ENCODE data around the gene CNOT11. TPM values are rescaled to one million over a fixed set of nuclear protein-coding genes. Genes with fewer than 3 reads are reported as not detected.
"Not testable (repeated sequence)": the region's sequence is repeated elsewhere in the genome, so short reads cannot be mapped to it uniquely, and the experiment has no call there.

Gene CNOT11
- total and polyA plus RNA-seq, 2 of the 8 experiments (the other 6 are each of a cell fraction or from before 2014, with no cell fraction given) = 41.5 to 54.6 TPM

- H4K91ac ChIP-seq (replicated peaks; ENCODE audit: insufficient read length, low read length); H2BK5ac ChIP-seq (ENCODE audit: low read depth, low read length); H3K56ac ChIP-seq (replicated peaks; ENCODE audit: insufficient read length, low read depth, low read length); FAIRE-seq; H3K14ac ChIP-seq (ENCODE audit: insufficient read length); H2AK5ac ChIP-seq (ENCODE audit: low read depth, low read length); H2BK12ac ChIP-seq (ENCODE audit: low read depth, low read length); H3K9ac ChIP-seq (replicated peaks in 1 of 4; ENCODE audit: extremely low read depth in 1 of 4, low read depth in 3 of 4, low read length in 3 of 4); H4K5ac ChIP-seq (ENCODE audit: insufficient read length, low read depth, low read length); H2AFZ ChIP-seq (ENCODE audit: low read length); H3K4me3 ChIP-seq (ENCODE audit: extremely low read depth in 1 of 4, insufficient read depth in 2 of 4, low read depth in 3 of 4, low read length in 4 of 4); H3K4me2 ChIP-seq (ENCODE audit: insufficient read depth in 1 of 2, low read depth in 2 of 2, low read length in 2 of 2); H3K36me3 ChIP-seq (ENCODE audit: control insufficient read depth in 2 of 4, insufficient read depth in 4 of 4, low read length in 3 of 4); H4K8ac ChIP-seq (ENCODE audit: extremely low read depth, insufficient read depth, low read length); H2BK20ac ChIP-seq (ENCODE audit: low read length); H4K20me1 ChIP-seq (replicated peaks in 1 of 2; ENCODE audit: control insufficient read depth in 1 of 2, insufficient read depth in 2 of 2, low read length in 2 of 2); H3K18ac ChIP-seq (ENCODE audit: extremely low read depth, low read length); H3K79me2 ChIP-seq (ENCODE audit: control insufficient read depth in 1 of 2, insufficient read depth in 2 of 2, low read length in 2 of 2); H3K23me2 ChIP-seq (ENCODE audit: low read depth, low read length); DNase-seq (ENCODE audit: low read depth in 1 of 2, low spot score in 2 of 2); H3K27ac ChIP-seq (ENCODE audit: low read depth, low read length); H3K27me3 ChIP-seq (replicated peaks in 1 of 4; ENCODE audit: control insufficient read depth in 3 of 4, extremely low read depth in 1 of 4, insufficient read depth in 3 of 4, low read length in 3 of 4); POLR2A ChIA-PET (ENCODE audit: partially characterized antibody); H2BK15ac ChIP-seq (ENCODE audit: low read length); H3K4me1 ChIP-seq (replicated peaks in 1 of 4; ENCODE audit: control insufficient read depth in 3 of 4, insufficient read depth in 4 of 4, low read length in 3 of 4); H3K9me3 ChIP-seq (ENCODE audit: insufficient read depth in 2 of 2, low read depth in 1 of 2, low read length in 1 of 2); H3K79me1 ChIP-seq (ENCODE audit: low read depth, low read length); H3K23ac ChIP-seq (ENCODE audit: insufficient read length); H2BK120ac ChIP-seq (replicated peaks; ENCODE audit: low read depth, low read length); H3K4ac ChIP-seq (replicated peaks; ENCODE audit: insufficient read length, low read depth, low read length): not testable (repeated sequence)
- WGBS, 2 experiments (ENCODE audit: extremely low coverage in 1 of 2, insufficient coverage in 1 of 2, insufficient read length in 1 of 2, insufficient replicate concordance in 2 of 2, low coverage in 1 of 2, low lambda C conversion rate in 2 of 2, missing lambda C conversion rate in 1 of 2) = 94% methylated on average over 5 of the region's 5 CpGs; no CpG with 5 or more reads in 1 of the 2 experiments
- CTCF ChIA-PET (ENCODE audit: partially characterized antibody) = interaction anchor here (0.8 to 1.6 kb wide), 4 partner anchors 10 to 27 kb away, joined by 3 to 4 read pairs (median 3); no protein-coding TSS in a partner anchor
Measured at GRCh38 chr2:101245468-101245867, 7.2 kb upstream of the CNOT11 start.

GRCh38 chr2:101248756-101249155, 3.9 kb upstream of the CNOT11 start:
- not testable (repeated sequence) for H3K4me3 ChIP-seq (ENCODE audit: extremely low read depth in 1 of 4, insufficient read depth in 2 of 4, low read depth in 3 of 4, low read length in 4 of 4); H4K5ac ChIP-seq (ENCODE audit: insufficient read length, low read depth, low read length); H3K23ac ChIP-seq (ENCODE audit: insufficient read length); DNase-seq (ENCODE audit: low read depth in 1 of 2, low spot score in 2 of 2); H2AFZ ChIP-seq (ENCODE audit: low read length); H2AK5ac ChIP-seq (ENCODE audit: low read depth, low read length); H3K27ac ChIP-seq (ENCODE audit: low read depth, low read length); H3K79me1 ChIP-seq (ENCODE audit: low read depth, low read length); H2BK15ac ChIP-seq (ENCODE audit: low read length); H3K4me1 ChIP-seq (replicated peaks in 1 of 4; ENCODE audit: control insufficient read depth in 3 of 4, insufficient read depth in 4 of 4, low read length in 3 of 4); H3K14ac ChIP-seq (ENCODE audit: insufficient read length); H3K36me3 ChIP-seq (ENCODE audit: control insufficient read depth in 2 of 4, insufficient read depth in 4 of 4, low read length in 3 of 4); H3K9me3 ChIP-seq (ENCODE audit: insufficient read depth in 2 of 2, low read depth in 1 of 2, low read length in 1 of 2); H3K56ac ChIP-seq (replicated peaks; ENCODE audit: insufficient read length, low read depth, low read length); H3K9ac ChIP-seq (replicated peaks in 1 of 4; ENCODE audit: extremely low read depth in 1 of 4, low read depth in 3 of 4, low read length in 3 of 4); H3K4ac ChIP-seq (replicated peaks; ENCODE audit: insufficient read length, low read depth, low read length); H3K27me3 ChIP-seq (replicated peaks in 1 of 4; ENCODE audit: control insufficient read depth in 3 of 4, extremely low read depth in 1 of 4, insufficient read depth in 3 of 4, low read length in 3 of 4); H2BK20ac ChIP-seq (ENCODE audit: low read length); H2BK120ac ChIP-seq (replicated peaks; ENCODE audit: low read depth, low read length); H2BK5ac ChIP-seq (ENCODE audit: low read depth, low read length); H4K91ac ChIP-seq (replicated peaks; ENCODE audit: insufficient read length, low read length); H2BK12ac ChIP-seq (ENCODE audit: low read depth, low read length); H4K20me1 ChIP-seq (replicated peaks in 1 of 2; ENCODE audit: control insufficient read depth in 1 of 2, insufficient read depth in 2 of 2, low read length in 2 of 2); H3K79me2 ChIP-seq (ENCODE audit: control insufficient read depth in 1 of 2, insufficient read depth in 2 of 2, low read length in 2 of 2); H4K8ac ChIP-seq (ENCODE audit: extremely low read depth, insufficient read depth, low read length); FAIRE-seq; H3K23me2 ChIP-seq (ENCODE audit: low read depth, low read length); H3K18ac ChIP-seq (ENCODE audit: extremely low read depth, low read length); H3K4me2 ChIP-seq (ENCODE audit: insufficient read depth in 1 of 2, low read depth in 2 of 2, low read length in 2 of 2)
- 94% methylated on average over 5 of the region's 5 CpGs; no CpG with 5 or more reads in 1 of the 2 experiments for WGBS, 2 experiments (ENCODE audit: extremely low coverage in 1 of 2, insufficient coverage in 1 of 2, insufficient read length in 1 of 2, insufficient replicate concordance in 2 of 2, low coverage in 1 of 2, low lambda C conversion rate in 2 of 2, missing lambda C conversion rate in 1 of 2)
- ChIA-PET CTCF (ENCODE audit: partially characterized antibody) (interaction anchor here (0.8 to 5.5 kb wide), 4 partner anchors 9 to 591 kb away, joined by 3 to 45 read pairs (median 4); no protein-coding TSS in a partner anchor), POLR2A (ENCODE audit: partially characterized antibody) (interaction anchor here (0.8 kb wide), 1 partner anchor 240 kb away, joined by 4 read pairs; no protein-coding TSS in a partner anchor)
